ENCODE data around the gene TCAF1. TPM values are rescaled to one million over a fixed set of nuclear protein-coding genes. Genes with fewer than 3 reads are reported as not detected.

The TCAF1 gene
- total RNA-seq, 1 donor from 2014 or later = 90.3 TPM

DNA sequence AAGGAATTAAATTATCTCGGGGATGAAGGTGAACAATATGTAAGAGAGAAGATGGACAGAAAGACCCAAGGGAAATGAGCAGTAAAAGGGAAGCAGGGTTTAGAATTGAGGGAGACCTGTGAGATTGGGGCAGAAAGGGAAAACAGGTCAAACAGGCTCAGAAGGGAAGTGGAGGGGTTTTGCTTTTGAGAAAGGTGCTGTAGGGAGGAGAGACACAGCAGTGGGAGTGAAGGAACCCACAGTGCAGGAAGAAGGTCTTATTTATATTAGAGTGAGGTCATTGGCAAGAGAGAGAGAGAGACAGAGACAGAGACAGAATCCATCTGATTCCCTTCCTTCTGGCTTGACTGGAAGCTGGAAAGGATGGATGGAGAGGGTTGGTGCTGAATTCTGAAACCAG is 3.5 kb upstream of the TCAF1 start:
- Histone ChIP-seq H3K4me1 (ENCODE audit: control insufficient read depth in 3 of 3, insufficient read depth in 3 of 3, low read length in 3 of 3) (peaks cover 12 to 16% (median 13%) of the 10 kb centered on the region in 3 donors), H3K9ac (ENCODE audit: low read depth in 1 of 3, low read length in 3 of 3) (peak overlapping the region in 1 of 3 donors; percentile 18), H3K27me3 (ENCODE audit: control insufficient read depth in 3 of 3, insufficient read depth in 3 of 3, low read length in 3 of 3) (no peaks in the 10 kb centered on the region), H3K9me3 (ENCODE audit: control insufficient read depth in 3 of 3, low read length in 3 of 3) (no peaks in the 10 kb centered on the region), H3K4me3 (ENCODE audit: low read length in 3 of 3) (no peak overlapping the region), H3K36me3 (ENCODE audit: control insufficient read depth in 3 of 3, insufficient read depth in 3 of 3, low read length in 3 of 3) (no peaks in the 10 kb centered on the region), H3K27ac (ENCODE audit: low read depth, low read length) (peak overlapping the region; percentile 41)

- Histone ChIP-seq H3K4me3 (ENCODE audit: low read length in 3 of 3) (peak overlapping the region; percentile 85 to 91 (median 85)), H3K4me1 (ENCODE audit: control insufficient read depth in 3 of 3, insufficient read depth in 3 of 3, low read length in 3 of 3) (peaks cover 19 to 26% (median 21%) of the 10 kb centered on the region in 3 donors), H3K27ac (ENCODE audit: low read depth, low read length) (peak overlapping the region; percentile 86), H3K27me3 (ENCODE audit: control insufficient read depth in 3 of 3, insufficient read depth in 3 of 3, low read length in 3 of 3) (no peaks in the 10 kb centered on the region), H3K9me3 (ENCODE audit: control insufficient read depth in 3 of 3, low read length in 3 of 3) (no peaks in the 10 kb centered on the region), H3K9ac (ENCODE audit: low read depth in 1 of 3, low read length in 3 of 3) (no peak overlapping the region), H3K36me3 (ENCODE audit: control insufficient read depth in 3 of 3, insufficient read depth in 3 of 3, low read length in 3 of 3) (no peaks in the 10 kb centered on the region)
Observed at GRCh38 chr7:143902332-143902899, 440 bp upstream of the TCAF1 start.

DNA sequence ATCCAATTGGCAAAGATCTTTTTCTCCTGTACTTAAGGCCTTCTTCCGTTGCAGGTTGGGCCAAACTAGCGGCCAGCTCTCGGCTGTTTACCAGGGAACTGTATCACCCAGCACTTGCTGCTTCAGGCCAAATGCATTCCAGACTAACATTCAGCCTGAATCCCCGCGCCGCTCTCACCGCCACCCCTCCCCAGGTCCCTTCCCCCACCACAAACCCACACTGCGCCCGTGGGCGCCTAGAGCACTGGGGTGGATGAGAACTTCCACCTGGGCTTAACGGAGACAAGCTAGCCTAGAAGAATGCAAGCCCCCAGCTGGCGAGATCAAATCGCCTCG is 676 bp downstream of the TCAF1 start:
- no peaks in the 10 kb centered on the region for H3K36me3 ChIP-seq (ENCODE audit: control insufficient read depth in 3 of 3, insufficient read depth in 3 of 3, low read length in 3 of 3)
- peak overlapping the region; percentile 86 for H3K27ac ChIP-seq (ENCODE audit: low read depth, low read length)
- no peaks in the 10 kb centered on the region for H3K9me3 ChIP-seq (ENCODE audit: control insufficient read depth in 3 of 3, low read length in 3 of 3)
- peak overlapping the region; percentile 83 to 89 (median 87) for H3K9ac ChIP-seq (ENCODE audit: low read depth in 1 of 3, low read length in 3 of 3)
- H3K4me3 ChIP-seq (ENCODE audit: low read length in 3 of 3) = peak overlapping the region; percentile 85 to 91 (median 85)
- H3K4me1 ChIP-seq (ENCODE audit: control insufficient read depth in 3 of 3, insufficient read depth in 3 of 3, low read length in 3 of 3) = peaks cover 19 to 26% (median 21%) of the 10 kb centered on the region in 3 donors
- H3K27me3 ChIP-seq (ENCODE audit: control insufficient read depth in 3 of 3, insufficient read depth in 3 of 3, low read length in 3 of 3) = no peaks in the 10 kb centered on the region

DNA sequence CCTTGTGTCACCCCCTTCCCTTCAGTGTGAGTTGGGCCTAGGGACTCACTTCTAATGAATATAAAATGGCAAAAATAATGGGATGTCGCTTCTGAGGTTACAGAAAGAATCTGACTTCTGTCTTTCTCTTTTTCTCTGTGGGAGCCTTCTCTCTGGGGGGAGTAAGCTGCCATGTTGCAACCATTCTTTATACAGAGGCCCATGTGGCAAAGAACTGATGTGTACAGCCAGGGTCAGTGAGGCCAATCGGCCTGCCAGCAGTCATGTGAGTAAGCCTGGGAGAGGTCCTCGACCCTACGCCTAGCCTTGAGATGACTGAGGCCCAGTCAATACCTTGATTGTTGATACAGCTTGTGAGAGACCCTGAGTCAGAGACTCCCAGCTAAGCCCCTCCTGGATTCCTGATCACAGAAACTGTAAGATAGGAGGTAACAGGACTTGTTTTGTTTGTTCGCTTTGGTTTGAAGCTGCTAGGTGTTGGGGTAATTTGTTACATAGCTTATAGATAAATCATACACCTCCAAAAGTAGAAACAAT is 1.7 kb downstream of the TCAF1 start:
- no peak overlapping the region for H3K27ac ChIP-seq (ENCODE audit: low read depth, low read length)
- H3K4me1 ChIP-seq (ENCODE audit: control insufficient read depth in 3 of 3, insufficient read depth in 3 of 3, low read length in 3 of 3) = peaks cover 16 to 22% (median 19%) of the 10 kb centered on the region in 3 donors
- no peaks in the 10 kb centered on the region for H3K27me3 ChIP-seq (ENCODE audit: control insufficient read depth in 3 of 3, insufficient read depth in 3 of 3, low read length in 3 of 3)
- no peaks in the 10 kb centered on the region for H3K36me3 ChIP-seq (ENCODE audit: control insufficient read depth in 3 of 3, insufficient read depth in 3 of 3, low read length in 3 of 3)
- H3K9ac ChIP-seq (ENCODE audit: low read depth in 1 of 3, low read length in 3 of 3) = no peak overlapping the region
- H3K4me3 ChIP-seq (ENCODE audit: low read length in 3 of 3) = peak overlapping the region; percentile 3 to 91 (median 85)
- no peaks in the 10 kb centered on the region for H3K9me3 ChIP-seq (ENCODE audit: control insufficient read depth in 3 of 3, low read length in 3 of 3)

DNA sequence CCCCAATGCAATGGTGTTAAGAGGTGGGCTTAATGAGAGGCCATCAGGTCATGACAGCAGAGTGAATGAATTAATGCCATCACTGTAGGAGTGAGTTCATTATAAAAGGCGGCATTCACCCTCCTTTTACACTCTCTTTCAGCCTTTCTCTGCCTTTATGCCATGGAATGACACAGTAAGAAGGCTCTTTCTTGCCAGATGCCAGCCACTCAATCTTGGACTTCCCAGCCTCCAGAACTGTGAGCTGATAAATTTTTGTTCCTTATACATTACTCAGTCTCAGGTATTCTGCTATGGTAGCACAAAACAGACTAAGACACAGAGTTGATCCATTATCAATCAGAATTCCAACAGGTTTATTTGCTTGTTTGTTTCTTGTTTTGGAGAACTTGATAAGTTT is 3.2 kb downstream of the TCAF1 start:
- Histone ChIP-seq H3K36me3 (ENCODE audit: control insufficient read depth in 3 of 3, insufficient read depth in 3 of 3, low read length in 3 of 3) (no peaks in the 10 kb centered on the region), H3K27ac (ENCODE audit: low read depth, low read length) (no peak overlapping the region), H3K27me3 (ENCODE audit: control insufficient read depth in 3 of 3, insufficient read depth in 3 of 3, low read length in 3 of 3) (no peaks in the 10 kb centered on the region), H3K9ac (ENCODE audit: low read depth in 1 of 3, low read length in 3 of 3) (no peak overlapping the region), H3K9me3 (ENCODE audit: control insufficient read depth in 3 of 3, low read length in 3 of 3) (no peaks in the 10 kb centered on the region), H3K4me3 (ENCODE audit: low read length in 3 of 3) (no peak overlapping the region), H3K4me1 (ENCODE audit: control insufficient read depth in 3 of 3, insufficient read depth in 3 of 3, low read length in 3 of 3) (peaks cover 13 to 16% (median 15%) of the 10 kb centered on the region in 3 donors)

GRCh38 chr7:143896667-143897066 is 5.3 kb downstream of the TCAF1 start:
- Histone ChIP-seq H3K9me3 (ENCODE audit: control insufficient read depth in 3 of 3, low read length in 3 of 3) (no peaks in the 10 kb centered on the region), H3K36me3 (ENCODE audit: control insufficient read depth in 3 of 3, insufficient read depth in 3 of 3, low read length in 3 of 3) (no peaks in the 10 kb centered on the region), H3K4me3 (ENCODE audit: low read length in 3 of 3) (no peak overlapping the region), H3K4me1 (ENCODE audit: control insufficient read depth in 3 of 3, insufficient read depth in 3 of 3, low read length in 3 of 3) (peaks cover 13 to 16% (median 15%) of the 10 kb centered on the region in 3 donors), H3K9ac (ENCODE audit: low read depth in 1 of 3, low read length in 3 of 3) (no peak overlapping the region), H3K27ac (ENCODE audit: low read depth, low read length) (no peak overlapping the region), H3K27me3 (ENCODE audit: control insufficient read depth in 3 of 3, insufficient read depth in 3 of 3, low read length in 3 of 3) (no peaks in the 10 kb centered on the region)

DNA sequence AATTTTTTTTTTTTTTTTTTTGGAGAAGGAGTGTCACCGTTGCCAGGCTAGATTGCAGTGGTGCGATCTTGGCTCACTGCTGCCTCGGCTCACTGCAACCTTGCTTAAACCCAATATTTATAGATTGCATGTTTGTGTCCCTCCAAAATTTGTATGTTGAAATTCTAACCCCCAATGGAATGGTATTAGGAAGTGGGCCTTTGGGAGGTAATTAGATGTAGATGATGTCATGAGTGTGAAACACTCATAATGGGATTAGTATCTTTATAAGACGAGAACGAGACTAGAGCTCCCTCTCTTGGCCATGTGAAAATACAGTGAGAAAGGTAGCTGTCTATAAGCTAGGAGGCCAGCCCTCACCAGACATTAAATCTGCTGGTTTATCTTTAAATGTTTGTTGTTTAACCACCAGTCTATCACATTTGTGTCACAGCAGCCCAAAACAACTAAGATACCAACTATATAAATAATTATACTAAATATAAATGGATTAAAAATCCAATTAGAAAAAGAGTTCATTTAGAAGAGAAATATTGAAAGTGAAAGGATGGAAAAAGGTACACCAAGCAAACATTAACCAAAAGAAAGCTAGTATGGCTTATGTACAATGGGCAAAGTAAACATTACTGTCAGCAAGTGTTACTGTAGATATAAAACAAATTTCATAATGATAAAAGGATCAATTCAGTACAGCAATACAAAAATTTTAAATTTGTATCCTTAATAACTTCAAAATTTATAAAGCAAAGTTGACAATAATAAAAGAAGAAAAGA is 9.3 kb downstream of the TCAF1 start:
- Histone ChIP-seq H3K27me3 (ENCODE audit: control insufficient read depth in 3 of 3, insufficient read depth in 3 of 3, low read length in 3 of 3) (no peaks in the 10 kb centered on the region), H3K9me3 (ENCODE audit: control insufficient read depth in 3 of 3, low read length in 3 of 3) (peaks cover 0 to 5% (median 0%) of the 10 kb centered on the region in 3 donors), H3K27ac (ENCODE audit: low read depth, low read length) (no peak overlapping the region), H3K9ac (ENCODE audit: low read depth in 1 of 3, low read length in 3 of 3) (no peak overlapping the region), H3K36me3 (ENCODE audit: control insufficient read depth in 3 of 3, insufficient read depth in 3 of 3, low read length in 3 of 3) (no peaks in the 10 kb centered on the region), H3K4me1 (ENCODE audit: control insufficient read depth in 3 of 3, insufficient read depth in 3 of 3, low read length in 3 of 3) (no peaks in the 10 kb centered on the region), H3K4me3 (ENCODE audit: low read length in 3 of 3) (no peak overlapping the region)

GRCh38 chr7:143891457-143891856 is 10.5 kb downstream of the TCAF1 start:
- Histone ChIP-seq H3K4me1 (ENCODE audit: control insufficient read depth in 3 of 3, insufficient read depth in 3 of 3, low read length in 3 of 3) (no peaks in the 10 kb centered on the region), H3K4me3 (ENCODE audit: low read length in 3 of 3) (no peak overlapping the region), H3K9ac (ENCODE audit: low read depth in 1 of 3, low read length in 3 of 3) (no peak overlapping the region), H3K27ac (ENCODE audit: low read depth, low read length) (no peak overlapping the region), H3K9me3 (ENCODE audit: control insufficient read depth in 3 of 3, low read length in 3 of 3) (peaks cover 0 to 5% (median 0%) of the 10 kb centered on the region in 3 donors), H3K27me3 (ENCODE audit: control insufficient read depth in 3 of 3, insufficient read depth in 3 of 3, low read length in 3 of 3) (no peaks in the 10 kb centered on the region), H3K36me3 (ENCODE audit: control insufficient read depth in 3 of 3, insufficient read depth in 3 of 3, low read length in 3 of 3) (no peaks in the 10 kb centered on the region)

DNA sequence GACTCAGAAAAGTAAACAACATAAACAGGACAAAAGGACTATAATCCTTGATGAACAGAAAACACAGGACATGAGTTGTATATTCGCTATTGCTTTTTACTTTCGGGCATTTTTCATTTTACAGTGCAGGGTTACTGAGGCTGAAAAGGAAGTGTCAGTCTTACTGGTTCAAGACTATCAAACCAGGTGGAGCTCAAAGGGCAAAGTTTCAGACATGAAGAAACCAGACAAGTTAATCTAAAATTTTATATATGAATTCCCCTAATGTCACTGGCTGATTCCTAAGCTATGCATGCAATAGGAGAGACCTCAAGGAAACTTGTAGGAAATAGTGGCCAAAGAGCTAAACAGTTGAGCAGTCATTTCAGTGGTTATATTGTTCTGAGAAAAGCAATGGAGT is 11.4 kb downstream of the TCAF1 start:
- H3K4me1 ChIP-seq (ENCODE audit: control insufficient read depth in 3 of 3, insufficient read depth in 3 of 3, low read length in 3 of 3) = peaks cover 0 to 6% (median 0%) of the 10 kb centered on the region in 3 donors
- H3K27me3 ChIP-seq (ENCODE audit: control insufficient read depth in 3 of 3, insufficient read depth in 3 of 3, low read length in 3 of 3) = no peaks in the 10 kb centered on the region
- no peak overlapping the region for H3K4me3 ChIP-seq (ENCODE audit: low read length in 3 of 3)
- H3K36me3 ChIP-seq (ENCODE audit: control insufficient read depth in 3 of 3, insufficient read depth in 3 of 3, low read length in 3 of 3) = no peaks in the 10 kb centered on the region
- no peak overlapping the region for H3K27ac ChIP-seq (ENCODE audit: low read depth, low read length)
- H3K9me3 ChIP-seq (ENCODE audit: control insufficient read depth in 3 of 3, low read length in 3 of 3) = peaks cover 0 to 5% (median 0%) of the 10 kb centered on the region in 3 donors
- no peak overlapping the region for H3K9ac ChIP-seq (ENCODE audit: low read depth in 1 of 3, low read length in 3 of 3)

DNA sequence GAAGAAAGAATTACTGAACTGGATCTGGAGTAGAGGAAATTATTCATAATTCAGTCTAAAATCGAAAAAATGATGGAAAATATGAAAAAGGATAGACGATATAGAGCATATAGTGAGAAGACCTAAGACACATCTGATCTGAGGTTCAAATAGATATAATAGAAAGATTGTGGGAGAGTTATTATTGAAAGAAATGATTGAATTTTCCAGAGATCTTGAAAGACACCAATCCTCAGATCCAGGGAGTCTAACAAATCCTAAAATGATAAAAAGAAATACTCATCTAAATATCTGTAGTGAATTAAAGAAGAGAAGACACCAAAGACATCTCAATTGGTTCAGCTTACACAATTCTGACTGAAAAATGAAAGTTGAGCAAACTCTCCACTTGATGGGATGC is 12.9 kb downstream of the TCAF1 start:
- Histone ChIP-seq H3K27ac (ENCODE audit: low read depth, low read length) (no peak overlapping the region), H3K27me3 (ENCODE audit: control insufficient read depth in 3 of 3, insufficient read depth in 3 of 3, low read length in 3 of 3) (peaks cover 0 to under 1% (median 0%) of the 10 kb centered on the region in 3 donors), H3K4me3 (ENCODE audit: low read length in 3 of 3) (no peak overlapping the region), H3K36me3 (ENCODE audit: control insufficient read depth in 3 of 3, insufficient read depth in 3 of 3, low read length in 3 of 3) (no peaks in the 10 kb centered on the region), H3K4me1 (ENCODE audit: control insufficient read depth in 3 of 3, insufficient read depth in 3 of 3, low read length in 3 of 3) (peaks cover 0 to 6% (median 0%) of the 10 kb centered on the region in 3 donors), H3K9me3 (ENCODE audit: control insufficient read depth in 3 of 3, low read length in 3 of 3) (peaks cover 0 to 5% (median 0%) of the 10 kb centered on the region in 3 donors), H3K9ac (ENCODE audit: low read depth in 1 of 3, low read length in 3 of 3) (no peak overlapping the region)

All from skeletal muscle tissue (tissue), 4 donors.